GM23338 (cell line): ENCODE data around the gene GFRA1. TPM values are rescaled to one million over a fixed set of nuclear protein-coding genes. Genes with fewer than 3 reads are reported as not detected.

Experiments
- ATAC-seq: fragments of 200-7000 bp; cut with Tn5 transposase; 3 replicates; pipeline ENCODE4 v1.9.1; 2020
- DNase-seq: peaks from one replicate; pipeline ENCODE4 v3.0.0-alpha.2; 2015; ENCODE audit warnings: low spot score
- H2AFZ ChIP-seq: fragments of 200-600 bp; sonication (generic); 2 replicates; pipeline ENCODE4 v1.8.0; 2016; ENCODE audit warnings: antibody characterized with exemption, mild to moderate bottlenecking, moderate library complexity
- H3F3A ChIP-seq: fragments of 200-600 bp; sonication (generic); replicated peaks from 2 replicates; pipeline ENCODE4 v1.8.0; 2017; ENCODE audit warnings: antibody characterized with exemption, mixed run types, low read depth
- H3K27ac ChIP-seq: fragments of 200-600 bp; sonication (generic); 2 replicates; pipeline ENCODE4 v1.6.1; 2016; ENCODE audit warnings: low read depth
- H3K27me3 ChIP-seq: fragments of 200-600 bp; sonication (generic); 2 replicates; pipeline ENCODE4 v1.8.0; 2016; ENCODE audit warnings: mild to moderate bottlenecking, mixed run types, moderate library complexity; ENCODE audit not compliant: insufficient read depth
- H3K36me3 ChIP-seq: fragments of 200-600 bp; sonication (generic); 2 replicates; pipeline ENCODE4 v1.8.0; 2016; ENCODE audit warnings: mild to moderate bottlenecking; ENCODE audit not compliant: insufficient read depth
- H3K4me1 ChIP-seq: fragments of 200-600 bp; sonication (generic); 2 replicates; pipeline ENCODE4 v1.8.0; 2016; ENCODE audit warnings: mild to moderate bottlenecking, moderate library complexity; ENCODE audit not compliant: insufficient read depth
- H3K4me2 ChIP-seq: fragments of 200-600 bp; sonication (generic); 2 replicates; pipeline ENCODE4 v1.7.1; 2017; ENCODE audit warnings: mixed run types
- H3K4me3 ChIP-seq: fragments of 200-600 bp; sonication (generic); 2 replicates; pipeline ENCODE4 v1.6.1; 2016; ENCODE audit warnings: mixed run types
- H3K79me2 ChIP-seq: fragments of 200-600 bp; sonication (generic); replicated peaks from 2 replicates; pipeline ENCODE4 v1.8.0; 2017; ENCODE audit warnings: mild to moderate bottlenecking; ENCODE audit not compliant: insufficient read depth
- H3K9me2 ChIP-seq: fragments of 200-600 bp; sonication (generic); 2 replicates; pipeline ENCODE4 v1.8.0; 2017; ENCODE audit not compliant: insufficient read depth
- H4K20me1 ChIP-seq: fragments of 200-600 bp; sonication (generic); replicated peaks from 2 replicates; pipeline ENCODE4 v1.8.0; 2017; ENCODE audit warnings: mild to moderate bottlenecking; ENCODE audit not compliant: insufficient read depth
- H3K27ac Mint-ChIP-seq: 2 replicates; pipeline ENCODE4 v1.8.0; 2020; ENCODE audit warnings: inconsistent platforms, mild to moderate bottlenecking, moderate library complexity, mixed read lengths
- H3K27me3 Mint-ChIP-seq: 3 replicates; pipeline ENCODE4 v1.8.0; 2022; ENCODE audit warnings: low read depth, mild to moderate bottlenecking, moderate library complexity, mixed read lengths, inconsistent platforms; ENCODE audit not compliant: insufficient read depth, poor library complexity
- H3K36me3 Mint-ChIP-seq: 3 replicates; pipeline ENCODE4 v1.8.0; 2021; ENCODE audit warnings: low read depth, mild to moderate bottlenecking, inconsistent platforms, moderate library complexity, mixed read lengths
- H3K4me1 Mint-ChIP-seq: 3 replicates; pipeline ENCODE4 v1.8.0; 2020; ENCODE audit warnings: mild to moderate bottlenecking, inconsistent platforms, mixed read lengths
- H3K4me3 Mint-ChIP-seq: 3 replicates; pipeline ENCODE4 v1.8.0; 2021; ENCODE audit warnings: moderate library complexity, mild to moderate bottlenecking, inconsistent platforms, mixed read lengths
- H3K9me3 Mint-ChIP-seq: 3 replicates; pipeline ENCODE4 v1.8.0; 2020; ENCODE audit warnings: moderate library complexity, mild to moderate bottlenecking, inconsistent platforms, mixed read lengths
- EZH2 ChIP-seq: fragments of 200-600 bp; sonication (generic); IDR thresholded peaks from one replicate; pipeline ENCODE4 v1.8.0; 2017; ENCODE audit warnings: antibody characterized with exemption, mild to moderate bottlenecking, low read depth; ENCODE audit not compliant: unreplicated experiment
- EZH2phosphoT487 ChIP-seq: fragments of 200-600 bp; sonication (generic); IDR thresholded peaks from one replicate; pipeline ENCODE4 v1.8.1; 2018; ENCODE audit warnings: antibody characterized with exemption; ENCODE audit not compliant: unreplicated experiment
- JUNB ChIP-seq: IDR thresholded peaks from one replicate; pipeline ENCODE4 v1.6.1; 2016; ENCODE audit warnings: antibody characterized with exemption; ENCODE audit not compliant: unreplicated experiment
- NANOG ChIP-seq: IDR thresholded peaks from 2 replicates; pipeline ENCODE4 v1.6.1; 2016; ENCODE audit warnings: antibody characterized with exemption, borderline replicate concordance
- STAT1 ChIP-seq: IDR thresholded peaks from one replicate; pipeline ENCODE4 v1.6.1; 2016; ENCODE audit warnings: antibody characterized with exemption; ENCODE audit not compliant: unreplicated experiment
- ZNF114 ChIP-seq: fragments of 250-450 bp; sonication (Bioruptor Pico); IDR thresholded peaks from 2 replicates; pipeline ENCODE4 v1.5.0; 2020; ENCODE audit warnings: mild to moderate bottlenecking, moderate library complexity
- polyA plus RNA-seq: library from polyadenylated mRNA; unstranded; fragments of >200 nt; fragmentation: Nextera tagmentation; extraction: Ambion mirVana; gene quantifications from 2 replicates; pipeline ENCODE4 v1.2.1, GENCODE V29; 2016
- total RNA-seq: library from RNA; depleted of rRNA; stranded (reverse); fragments of >200 nt; shearing (Covaris generic); gene quantifications from 2 replicates; pipeline ENCODE4 v1.2.3, GENCODE V29; 2014
- TF ChIP-seq, protein P1 (sequence below), 2 experiments: fragments of 200-600 bp in 1 of 2; sonication (generic) in 1 of 2; conservative IDR thresholded peaks; 2 replicates each; pipeline versions ENCODE4 v1.5.1 to v1.6.1; 2016 to 2017; ENCODE audit warnings: antibody characterized with exemption in 2 of 2, low read depth in 2 of 2, mild to moderate bottlenecking in 2 of 2, moderate library complexity in 1 of 2
- TF ChIP-seq, protein P2 (sequence below): IDR thresholded peaks from one replicate; pipeline ENCODE4 v1.6.1; 2018; ENCODE audit warnings: antibody characterized with exemption; ENCODE audit not compliant: unreplicated experiment
- TF ChIP-seq, protein P3 (sequence below): fragments of 250-450 bp; sonication (Bioruptor Pico); IDR thresholded peaks from 2 replicates; pipeline ENCODE4 v1.5.0; 2020; ENCODE audit warnings: mild to moderate bottlenecking, moderate library complexity

The GFRA1 gene
- total and polyA plus RNA-seq, 2 experiments from 2014 or later: 1.4 to 2.8 TPM

DNA sequence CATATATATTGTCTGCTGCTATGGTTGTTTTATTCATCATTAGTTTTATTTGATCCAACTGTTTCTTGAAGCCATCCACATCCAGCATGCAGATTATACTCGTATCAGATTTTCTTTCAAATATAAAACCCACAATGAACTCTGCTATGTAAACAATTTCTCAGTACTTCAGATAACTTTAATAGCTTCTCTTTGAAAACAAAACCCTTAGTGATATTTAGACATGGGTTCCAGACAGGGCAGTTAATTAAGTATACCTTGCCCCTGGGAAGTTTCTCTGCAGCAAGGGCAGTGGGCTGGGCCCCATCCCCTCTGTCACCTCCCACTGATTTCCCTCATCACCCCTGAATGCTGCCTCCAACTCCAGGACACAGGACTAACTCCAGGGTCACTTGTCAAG lies 104.3 kb downstream of the GFRA1 start (continued):
- TF ChIP-seq JUNB (no peak), EZH2 (no peak), STAT1 (no peak)
- TF ChIP-seq, protein P1, sequence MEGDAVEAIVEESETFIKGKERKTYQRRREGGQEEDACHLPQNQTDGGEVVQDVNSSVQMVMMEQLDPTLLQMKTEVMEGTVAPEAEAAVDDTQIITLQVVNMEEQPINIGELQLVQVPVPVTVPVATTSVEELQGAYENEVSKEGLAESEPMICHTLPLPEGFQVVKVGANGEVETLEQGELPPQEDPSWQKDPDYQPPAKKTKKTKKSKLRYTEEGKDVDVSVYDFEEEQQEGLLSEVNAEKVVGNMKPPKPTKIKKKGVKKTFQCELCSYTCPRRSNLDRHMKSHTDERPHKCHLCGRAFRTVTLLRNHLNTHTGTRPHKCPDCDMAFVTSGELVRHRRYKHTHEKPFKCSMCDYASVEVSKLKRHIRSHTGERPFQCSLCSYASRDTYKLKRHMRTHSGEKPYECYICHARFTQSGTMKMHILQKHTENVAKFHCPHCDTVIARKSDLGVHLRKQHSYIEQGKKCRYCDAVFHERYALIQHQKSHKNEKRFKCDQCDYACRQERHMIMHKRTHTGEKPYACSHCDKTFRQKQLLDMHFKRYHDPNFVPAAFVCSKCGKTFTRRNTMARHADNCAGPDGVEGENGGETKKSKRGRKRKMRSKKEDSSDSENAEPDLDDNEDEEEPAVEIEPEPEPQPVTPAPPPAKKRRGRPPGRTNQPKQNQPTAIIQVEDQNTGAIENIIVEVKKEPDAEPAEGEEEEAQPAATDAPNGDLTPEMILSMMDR (conservative IDR thresholded peaks at IDR 0.05; ENCODE audit: low read depth in 2 of 2): no peak
- TF ChIP-seq, protein P2, sequence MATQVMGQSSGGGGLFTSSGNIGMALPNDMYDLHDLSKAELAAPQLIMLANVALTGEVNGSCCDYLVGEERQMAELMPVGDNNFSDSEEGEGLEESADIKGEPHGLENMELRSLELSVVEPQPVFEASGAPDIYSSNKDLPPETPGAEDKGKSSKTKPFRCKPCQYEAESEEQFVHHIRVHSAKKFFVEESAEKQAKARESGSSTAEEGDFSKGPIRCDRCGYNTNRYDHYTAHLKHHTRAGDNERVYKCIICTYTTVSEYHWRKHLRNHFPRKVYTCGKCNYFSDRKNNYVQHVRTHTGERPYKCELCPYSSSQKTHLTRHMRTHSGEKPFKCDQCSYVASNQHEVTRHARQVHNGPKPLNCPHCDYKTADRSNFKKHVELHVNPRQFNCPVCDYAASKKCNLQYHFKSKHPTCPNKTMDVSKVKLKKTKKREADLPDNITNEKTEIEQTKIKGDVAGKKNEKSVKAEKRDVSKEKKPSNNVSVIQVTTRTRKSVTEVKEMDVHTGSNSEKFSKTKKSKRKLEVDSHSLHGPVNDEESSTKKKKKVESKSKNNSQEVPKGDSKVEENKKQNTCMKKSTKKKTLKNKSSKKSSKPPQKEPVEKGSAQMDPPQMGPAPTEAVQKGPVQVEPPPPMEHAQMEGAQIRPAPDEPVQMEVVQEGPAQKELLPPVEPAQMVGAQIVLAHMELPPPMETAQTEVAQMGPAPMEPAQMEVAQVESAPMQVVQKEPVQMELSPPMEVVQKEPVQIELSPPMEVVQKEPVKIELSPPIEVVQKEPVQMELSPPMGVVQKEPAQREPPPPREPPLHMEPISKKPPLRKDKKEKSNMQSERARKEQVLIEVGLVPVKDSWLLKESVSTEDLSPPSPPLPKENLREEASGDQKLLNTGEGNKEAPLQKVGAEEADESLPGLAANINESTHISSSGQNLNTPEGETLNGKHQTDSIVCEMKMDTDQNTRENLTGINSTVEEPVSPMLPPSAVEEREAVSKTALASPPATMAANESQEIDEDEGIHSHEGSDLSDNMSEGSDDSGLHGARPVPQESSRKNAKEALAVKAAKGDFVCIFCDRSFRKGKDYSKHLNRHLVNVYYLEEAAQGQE: no peak

DNA sequence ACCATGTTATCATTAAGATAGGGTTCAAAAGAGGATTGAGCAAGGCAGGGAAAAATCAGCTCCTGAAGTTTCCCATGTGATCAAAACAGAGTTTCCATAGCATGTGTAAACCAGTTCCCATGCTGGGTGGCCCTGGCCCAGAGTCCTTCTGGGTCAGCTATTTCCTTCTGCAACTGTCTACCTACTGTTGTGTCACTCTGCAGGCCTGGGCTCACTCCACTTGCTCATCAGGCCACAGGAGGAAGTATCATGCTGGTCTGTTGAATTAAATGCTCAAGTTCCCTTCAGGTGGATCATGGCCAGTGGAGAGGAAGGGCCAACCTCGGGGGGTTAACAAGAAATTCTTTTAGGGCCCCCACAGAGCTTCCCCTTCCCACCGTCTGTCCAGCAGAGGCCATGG lies 104.7 kb downstream of the GFRA1 start:
- H3K36me3 ChIP-seq: no peaks in the 10 kb centered on the region
- H3K9me2 ChIP-seq: 0 out of 2 replicates have a peak, but pooled peaks cover 4% of the 10 kb centered on the region
- H3K27me3 ChIP-seq: no peaks in the 10 kb centered on the region
- Mint-ChIP-seq H3K27me3 (peaks cover 3% of the 10 kb centered on the region), H3K4me3 (no peak overlapping the region), H3K4me1 (peaks cover 24% of the 10 kb centered on the region), H3K36me3 (peaks cover 4% of the 10 kb centered on the region; the same call in 2 of the 3 replicates), H3K9me3 (peaks cover 13% of the 10 kb centered on the region; the same call in 2 of the 3 replicates), H3K27ac (no peak overlapping the region)
- H3F3A ChIP-seq: no peaks in the 10 kb centered on the region
- peaks cover 13% of the 10 kb centered on the region for H3K4me1 ChIP-seq
- DNase-seq: no peak
- H4K20me1 ChIP-seq: no peaks in the 10 kb centered on the region
- ATAC-seq: no peak
- H3K4me3 ChIP-seq: no peak overlapping the region
- no peak overlapping the region for H2AFZ ChIP-seq
- H3K27ac ChIP-seq: no peak overlapping the region
- H3K4me2 ChIP-seq: no peak overlapping the region
- H3K79me2 ChIP-seq: no peaks in the 10 kb centered on the region
- TF ChIP-seq EZH2: no peak
- no peak for TF ChIP-seq NANOG
- TF ChIP-seq, protein P1 (conservative IDR thresholded peaks at IDR 0.05; ENCODE audit: low read depth in 2 of 2): no peak
- no peak for TF ChIP-seq EZH2phosphoT487
- TF ChIP-seq, protein P3, sequence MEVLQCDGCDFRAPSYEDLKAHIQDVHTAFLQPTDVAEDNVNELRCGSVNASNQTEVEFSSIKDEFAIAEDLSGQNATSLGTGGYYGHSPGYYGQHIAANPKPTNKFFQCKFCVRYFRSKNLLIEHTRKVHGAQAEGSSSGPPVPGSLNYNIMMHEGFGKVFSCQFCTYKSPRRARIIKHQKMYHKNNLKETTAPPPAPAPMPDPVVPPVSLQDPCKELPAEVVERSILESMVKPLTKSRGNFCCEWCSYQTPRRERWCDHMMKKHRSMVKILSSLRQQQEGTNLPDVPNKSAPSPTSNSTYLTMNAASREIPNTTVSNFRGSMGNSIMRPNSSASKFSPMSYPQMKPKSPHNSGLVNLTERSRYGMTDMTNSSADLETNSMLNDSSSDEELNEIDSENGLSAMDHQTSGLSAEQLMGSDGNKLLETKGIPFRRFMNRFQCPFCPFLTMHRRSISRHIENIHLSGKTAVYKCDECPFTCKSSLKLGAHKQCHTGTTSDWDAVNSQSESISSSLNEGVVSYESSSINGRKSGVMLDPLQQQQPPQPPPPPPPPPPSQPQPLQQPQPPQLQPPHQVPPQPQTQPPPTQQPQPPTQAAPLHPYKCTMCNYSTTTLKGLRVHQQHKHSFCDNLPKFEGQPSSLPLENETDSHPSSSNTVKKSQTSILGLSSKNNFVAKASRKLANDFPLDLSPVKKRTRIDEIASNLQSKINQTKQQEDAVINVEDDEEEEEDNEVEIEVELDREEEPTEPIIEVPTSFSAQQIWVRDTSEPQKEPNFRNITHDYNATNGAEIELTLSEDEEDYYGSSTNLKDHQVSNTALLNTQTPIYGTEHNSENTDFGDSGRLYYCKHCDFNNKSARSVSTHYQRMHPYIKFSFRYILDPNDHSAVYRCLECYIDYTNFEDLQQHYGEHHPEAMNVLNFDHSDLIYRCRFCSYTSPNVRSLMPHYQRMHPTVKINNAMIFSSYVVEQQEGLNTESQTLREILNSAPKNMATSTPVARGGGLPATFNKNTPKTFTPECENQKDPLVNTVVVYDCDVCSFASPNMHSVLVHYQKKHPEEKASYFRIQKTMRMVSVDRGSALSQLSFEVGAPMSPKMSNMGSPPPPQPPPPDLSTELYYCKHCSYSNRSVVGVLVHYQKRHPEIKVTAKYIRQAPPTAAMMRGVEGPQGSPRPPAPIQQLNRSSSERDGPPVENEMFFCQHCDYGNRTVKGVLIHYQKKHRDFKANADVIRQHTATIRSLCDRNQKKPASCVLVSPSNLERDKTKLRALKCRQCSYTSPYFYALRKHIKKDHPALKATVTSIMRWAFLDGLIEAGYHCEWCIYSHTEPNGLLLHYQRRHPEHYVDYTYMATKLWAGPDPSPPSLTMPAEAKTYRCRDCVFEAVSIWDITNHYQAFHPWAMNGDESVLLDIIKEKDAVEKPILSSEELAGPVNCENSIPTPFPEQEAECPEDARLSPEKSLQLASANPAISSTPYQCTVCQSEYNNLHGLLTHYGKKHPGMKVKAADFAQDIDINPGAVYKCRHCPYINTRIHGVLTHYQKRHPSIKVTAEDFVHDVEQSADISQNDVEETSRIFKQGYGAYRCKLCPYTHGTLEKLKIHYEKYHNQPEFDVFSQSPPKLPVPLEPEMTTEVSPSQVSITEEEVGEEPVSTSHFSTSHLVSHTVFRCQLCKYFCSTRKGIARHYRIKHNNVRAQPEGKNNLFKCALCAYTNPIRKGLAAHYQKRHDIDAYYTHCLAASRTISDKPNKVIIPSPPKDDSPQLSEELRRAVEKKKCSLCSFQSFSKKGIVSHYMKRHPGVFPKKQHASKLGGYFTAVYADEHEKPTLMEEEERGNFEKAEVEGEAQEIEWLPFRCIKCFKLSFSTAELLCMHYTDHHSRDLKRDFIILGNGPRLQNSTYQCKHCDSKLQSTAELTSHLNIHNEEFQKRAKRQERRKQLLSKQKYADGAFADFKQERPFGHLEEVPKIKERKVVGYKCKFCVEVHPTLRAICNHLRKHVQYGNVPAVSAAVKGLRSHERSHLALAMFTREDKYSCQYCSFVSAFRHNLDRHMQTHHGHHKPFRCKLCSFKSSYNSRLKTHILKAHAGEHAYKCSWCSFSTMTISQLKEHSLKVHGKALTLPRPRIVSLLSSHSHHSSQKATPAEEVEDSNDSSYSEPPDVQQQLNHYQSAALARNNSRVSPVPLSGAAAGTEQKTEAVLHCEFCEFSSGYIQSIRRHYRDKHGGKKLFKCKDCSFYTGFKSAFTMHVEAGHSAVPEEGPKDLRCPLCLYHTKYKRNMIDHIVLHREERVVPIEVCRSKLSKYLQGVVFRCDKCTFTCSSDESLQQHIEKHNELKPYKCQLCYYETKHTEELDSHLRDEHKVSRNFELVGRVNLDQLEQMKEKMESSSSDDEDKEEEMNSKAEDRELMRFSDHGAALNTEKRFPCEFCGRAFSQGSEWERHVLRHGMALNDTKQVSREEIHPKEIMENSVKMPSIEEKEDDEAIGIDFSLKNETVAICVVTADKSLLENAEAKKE (CRISPR knock-in tag): no peak
- TF ChIP-seq ZNF114 (CRISPR knock-in tag): no peak
